ENCODE results near the gene PLAGL2. TPM values are rescaled to one million over a fixed set of nuclear protein-coding genes. Genes with fewer than 3 reads are reported as not detected.
"Not testable (repeated sequence)": the region's sequence is repeated elsewhere in the genome, so short reads cannot be mapped to it uniquely, and the experiment has no call there.

Gene PLAGL2, protein sequence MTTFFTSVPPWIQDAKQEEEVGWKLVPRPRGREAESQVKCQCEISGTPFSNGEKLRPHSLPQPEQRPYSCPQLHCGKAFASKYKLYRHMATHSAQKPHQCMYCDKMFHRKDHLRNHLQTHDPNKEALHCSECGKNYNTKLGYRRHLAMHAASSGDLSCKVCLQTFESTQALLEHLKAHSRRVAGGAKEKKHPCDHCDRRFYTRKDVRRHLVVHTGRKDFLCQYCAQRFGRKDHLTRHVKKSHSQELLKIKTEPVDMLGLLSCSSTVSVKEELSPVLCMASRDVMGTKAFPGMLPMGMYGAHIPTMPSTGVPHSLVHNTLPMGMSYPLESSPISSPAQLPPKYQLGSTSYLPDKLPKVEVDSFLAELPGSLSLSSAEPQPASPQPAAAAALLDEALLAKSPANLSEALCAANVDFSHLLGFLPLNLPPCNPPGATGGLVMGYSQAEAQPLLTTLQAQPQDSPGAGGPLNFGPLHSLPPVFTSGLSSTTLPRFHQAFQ
- 10 to 100 TPM; 19.2 to 21.5 (median 19.4) TPM for polyA plus RNA-seq (ENCODE audit: insufficient read length in 3 of 3)

- peak in 2 of 3 donors; percentile 75 to 81 for DNase-seq (ENCODE audit: low read depth in 3 of 3, low spot score in 2 of 3)
Measured at GRCh38 chr20:32207626-32208498, at the start of gene PLAGL2, which contains the start of gene POFUT1. Gene PLAGL2 (minus strand): TSS chr20:32207743. CDS start chr20:32202178, 5,565 bp downstream. Gene POFUT1 (plus strand): TSS chr20:32207880. CDS start chr20:32207942, 62 bp downstream.

DNA sequence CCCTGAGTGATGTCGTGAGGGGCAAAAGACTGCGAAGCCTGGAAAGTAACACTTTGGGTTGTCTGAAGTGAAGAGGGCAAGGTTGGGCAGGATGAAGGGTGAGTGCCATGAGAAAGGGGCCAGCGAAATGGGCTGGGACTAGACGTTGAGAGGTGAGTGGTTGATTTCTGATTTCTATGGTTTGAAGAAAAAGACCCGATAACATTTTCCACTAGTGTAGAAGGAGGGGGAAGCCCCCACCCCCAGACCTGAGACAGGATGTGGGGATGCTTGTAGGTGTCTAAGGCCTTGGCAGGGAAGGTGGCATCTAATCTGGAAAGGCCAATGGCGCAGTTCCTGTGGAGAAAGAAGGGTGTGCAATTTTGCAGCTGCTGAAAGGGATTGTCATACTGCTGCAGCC is 44.6 kb upstream of the PLAGL2 start:
- DNase-seq (ENCODE audit: low read depth in 3 of 3, low spot score in 2 of 3), result no peak

DNA sequence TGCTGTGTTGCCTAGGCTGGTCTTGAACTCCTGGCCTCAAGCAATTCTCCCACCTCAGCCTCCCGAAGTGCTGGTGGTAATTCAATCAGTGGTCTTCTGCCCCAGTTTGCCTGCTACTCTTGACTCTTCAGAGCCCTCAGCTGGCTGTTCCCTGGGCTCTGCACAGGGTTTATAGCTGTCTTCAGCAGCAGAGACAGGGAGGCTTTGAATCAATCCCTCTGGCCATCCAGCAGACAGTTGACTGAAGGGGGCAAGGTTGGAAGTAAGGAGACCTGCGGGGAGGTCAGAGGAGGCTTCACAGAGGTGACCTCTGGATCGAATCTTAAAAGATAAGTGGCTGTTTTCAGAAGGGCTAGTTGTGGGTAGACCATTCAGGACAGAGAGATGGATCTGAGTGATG is 43.9 kb upstream of the PLAGL2 start:
- DNase-seq (ENCODE audit: low read depth in 3 of 3, low spot score in 2 of 3), result no peak

- DNase-seq (ENCODE audit: low read depth in 3 of 3, low spot score in 2 of 3), result no peak
Measured at GRCh38 chr20:32249030-32249738, 41.6 kb upstream of the PLAGL2 start.

- no peak for DNase-seq (ENCODE audit: low read depth in 3 of 3, low spot score in 2 of 3)
Measured at GRCh38 chr20:32248043-32248442, 40.5 kb upstream of the PLAGL2 start.

- not testable (repeated sequence) for DNase-seq (ENCODE audit: low read depth in 3 of 3, low spot score in 2 of 3)
Measured at GRCh38 chr20:32246208-32246607, 38.7 kb upstream of the PLAGL2 start.

DNA sequence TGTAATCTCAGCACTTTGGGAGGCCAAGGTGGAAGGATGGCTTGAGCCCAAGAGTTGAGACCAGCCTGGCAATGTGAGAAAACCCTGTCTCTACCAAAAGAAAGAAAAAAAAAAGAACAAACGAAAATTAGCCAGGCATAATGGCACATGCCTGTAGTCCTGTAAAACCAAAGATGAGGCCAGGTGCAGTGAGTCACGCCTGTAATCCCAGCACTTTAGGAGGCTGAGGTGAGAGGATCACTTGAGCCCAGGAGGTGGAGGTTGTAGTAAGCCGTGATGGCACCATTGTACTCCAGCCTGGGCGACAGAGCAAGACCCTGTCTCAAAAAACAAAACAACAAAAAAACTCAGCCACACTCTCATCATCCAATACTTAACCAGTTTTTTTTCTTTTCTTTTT is 37.4 kb upstream of the PLAGL2 start:
- no peak for DNase-seq (ENCODE audit: low read depth in 3 of 3, low spot score in 2 of 3)

DNA sequence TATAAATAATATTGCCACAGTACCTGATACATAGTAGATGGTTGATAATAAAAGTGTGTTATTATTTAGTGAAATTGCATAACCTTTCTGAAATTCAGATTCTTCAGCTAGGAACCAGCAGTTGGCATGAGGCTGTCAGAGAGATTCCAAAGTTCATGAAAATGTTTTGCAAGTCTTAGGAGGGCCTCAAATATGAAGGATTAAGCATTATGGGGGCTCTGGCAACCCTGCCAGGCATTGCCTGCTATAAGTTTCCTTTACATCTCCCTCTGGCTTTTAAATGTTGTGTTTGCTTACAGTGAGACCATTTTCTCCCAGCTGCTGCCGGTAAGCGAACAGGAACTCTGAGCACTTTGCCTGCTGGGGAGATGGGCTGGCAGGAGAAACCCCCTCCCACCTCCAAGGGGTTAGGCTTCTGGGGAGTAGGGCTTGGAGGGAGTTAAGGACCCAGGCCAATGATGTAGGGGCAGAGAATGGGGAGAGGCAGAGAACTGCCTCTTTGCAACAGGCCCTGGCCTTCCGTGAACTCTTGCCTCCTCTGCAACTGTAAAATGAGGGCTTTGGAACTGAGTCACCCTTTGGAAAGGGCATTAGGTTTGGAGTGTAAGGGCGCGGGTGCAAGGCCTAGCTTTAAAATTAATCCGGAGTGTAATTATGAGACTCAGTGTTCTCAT is 36.7 kb upstream of the PLAGL2 start:
- DNase-seq (ENCODE audit: low read depth in 3 of 3, low spot score in 2 of 3), result no peak

GRCh38 chr20:32241807-32242206 is 34.3 kb upstream of the PLAGL2 start:
- no peak for DNase-seq (ENCODE audit: low read depth in 3 of 3, low spot score in 2 of 3)

- peak in 1 of 3 donors; percentile 5 for DNase-seq (ENCODE audit: low read depth in 3 of 3, low spot score in 2 of 3)
Measured at GRCh38 chr20:32240205-32240604, 32.7 kb upstream of the PLAGL2 start.

- no peak for DNase-seq (ENCODE audit: low read depth in 3 of 3, low spot score in 2 of 3)
Measured at GRCh38 chr20:32238483-32239425, 31.2 kb upstream of the PLAGL2 start.

DNA sequence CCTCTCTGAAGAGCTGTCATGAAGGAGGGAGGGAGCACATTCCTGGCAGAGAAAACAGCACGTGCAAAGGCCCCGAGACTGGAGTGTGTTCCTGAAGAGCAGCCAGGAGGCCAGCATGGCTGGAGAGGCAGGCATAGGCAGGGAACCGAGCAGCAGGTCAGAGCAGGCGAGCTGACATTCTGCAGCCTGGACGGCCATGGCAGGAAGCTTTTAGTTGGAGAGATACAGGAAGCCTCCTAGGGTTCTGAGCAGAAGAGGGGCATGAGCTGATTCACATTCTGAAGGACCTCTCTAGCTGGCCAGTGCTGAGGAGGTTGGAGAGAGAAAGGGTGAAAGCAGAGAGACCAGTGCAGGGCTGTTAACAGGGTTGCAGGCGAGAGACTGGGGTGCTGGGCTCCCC is 29.9 kb upstream of the PLAGL2 start:
- DNase-seq (ENCODE audit: low read depth in 3 of 3, low spot score in 2 of 3), result no peak

GRCh38 chr20:32236819-32237218 is 29.3 kb upstream of the PLAGL2 start:
- DNase-seq (ENCODE audit: low read depth in 3 of 3, low spot score in 2 of 3), result no peak

DNA sequence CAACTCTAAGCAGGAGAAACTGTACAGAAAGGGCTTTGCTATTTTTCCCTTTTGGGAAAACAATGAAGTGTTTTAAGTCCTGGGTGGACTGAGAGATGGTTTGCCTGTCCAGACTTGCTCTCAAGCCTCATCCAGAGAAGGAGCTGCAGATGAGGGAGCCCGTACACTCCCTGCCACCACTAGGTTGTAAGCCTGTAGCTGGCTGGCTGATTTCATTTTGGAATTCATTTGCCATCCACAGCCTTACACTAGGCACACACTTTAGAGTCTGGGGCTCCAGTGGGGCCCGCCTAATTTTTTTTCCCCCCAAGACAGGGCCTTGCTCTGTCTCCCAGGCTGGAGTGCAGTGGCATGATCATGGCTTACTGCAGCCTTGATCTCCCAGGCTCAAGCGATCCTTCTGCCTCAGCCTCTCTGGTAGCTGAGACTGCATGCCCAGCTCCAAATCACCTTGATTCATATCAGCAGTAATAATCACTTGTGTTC is 28.5 kb upstream of the PLAGL2 start:
- DNase-seq (ENCODE audit: low read depth in 3 of 3, low spot score in 2 of 3), result no peak

DNA sequence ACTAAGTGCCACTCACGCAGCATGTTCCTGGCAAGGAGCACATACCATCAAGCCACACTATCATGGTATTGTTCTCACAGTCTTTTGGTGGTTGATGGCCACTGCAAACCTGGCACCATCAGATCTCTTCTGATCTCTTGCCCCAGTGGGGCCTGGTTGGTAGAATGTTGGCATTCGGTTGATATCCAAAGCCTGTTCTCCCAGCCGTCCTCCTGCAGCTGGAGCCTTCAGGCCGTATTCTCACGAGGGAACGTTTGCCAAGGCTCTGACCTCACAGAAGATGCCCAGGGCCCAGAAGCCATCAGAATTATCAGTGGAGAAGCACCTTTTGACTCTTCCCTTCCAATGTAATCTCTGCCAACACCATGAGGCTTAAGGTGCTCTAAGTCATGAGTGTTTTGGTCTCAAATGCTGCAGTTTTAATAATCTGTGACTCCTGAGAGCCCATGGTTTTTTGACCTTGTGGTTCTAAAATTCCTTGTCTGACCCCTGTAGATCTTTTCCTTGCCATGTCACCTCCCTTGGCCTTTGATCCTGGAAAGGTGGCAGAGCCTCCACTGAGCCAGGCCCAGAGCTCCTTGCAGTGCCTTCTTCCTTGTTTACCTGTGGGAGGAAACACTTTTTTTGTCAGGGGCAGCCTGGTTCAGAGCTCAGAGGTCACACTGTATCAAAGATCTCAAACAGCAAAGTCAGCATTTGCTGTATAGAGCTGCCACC is 27.9 kb upstream of the PLAGL2 start:
- no peak for DNase-seq (ENCODE audit: low read depth in 3 of 3, low spot score in 2 of 3)

GRCh38 chr20:32234135-32234808 is 26.7 kb upstream of the PLAGL2 start:
- DNase-seq (ENCODE audit: low read depth in 3 of 3, low spot score in 2 of 3), result no peak

- no peak for DNase-seq (ENCODE audit: low read depth in 3 of 3, low spot score in 2 of 3)
Measured at GRCh38 chr20:32233286-32233685, 25.7 kb upstream of the PLAGL2 start.

Measured in right renal cortex interstitium (tissue), 3 donors.